HepG2 (cell line): ENCODE results near the gene TTLL1. TPM values are rescaled to one million over a fixed set of nuclear protein-coding genes. Genes with fewer than 3 reads are reported as not detected.

Experiments
- E2F5 ChIP-seq: sonication (generic); formaldehyde crosslinking; conservative IDR thresholded peaks from 2 replicates; pipeline ENCODE4 v1.4.0; 2020; ENCODE audit warnings: missing genetic modification reagents
- FOXK1 ChIP-seq: sonication (generic); formaldehyde crosslinking; IDR thresholded peaks from 2 replicates; pipeline ENCODE4 v1.4.0; 2020; ENCODE audit warnings: low read depth, missing genetic modification reagents, borderline replicate concordance
- GZF1 ChIP-seq: sonication (generic); formaldehyde crosslinking; IDR thresholded peaks from 2 replicates; pipeline ENCODE4 v1.5.1; 2020; ENCODE audit warnings: mild to moderate bottlenecking, missing genetic modification reagents
- IKZF5 ChIP-seq: IDR thresholded peaks from 2 replicates; pipeline ENCODE4 v1.6.1; 2018; ENCODE audit warnings: missing genetic modification reagents, mild to moderate bottlenecking, missing compliant biosample characterization
- RARA ChIP-seq: IDR thresholded peaks from 2 replicates; pipeline ENCODE4 v1.6.1; 2016; ENCODE audit warnings: missing genetic modification reagents, missing compliant biosample characterization
- TBX3 ChIP-seq: fragments of 450-650 bp; IDR thresholded peaks from 2 replicates; pipeline ENCODE4 v1.6.1; 2017; ENCODE audit warnings: antibody characterized with exemption, mild to moderate bottlenecking, inconsistent platforms, borderline replicate concordance
- YEATS4 ChIP-seq: sonication (generic); formaldehyde crosslinking; IDR thresholded peaks from 2 replicates; pipeline ENCODE4 v1.4.0; 2020; ENCODE audit warnings: missing genetic modification reagents, borderline replicate concordance
- ZIK1 ChIP-seq: sonication (generic); formaldehyde crosslinking; IDR thresholded peaks from 2 replicates; pipeline ENCODE4 v1.5.0; 2020; ENCODE audit warnings: mild to moderate bottlenecking, low read depth, missing genetic modification reagents, borderline replicate concordance
- ZNF512B ChIP-seq: sonication (generic); formaldehyde crosslinking; IDR thresholded peaks from 2 replicates; pipeline ENCODE4 v1.5.1; 2020; ENCODE audit warnings: missing genetic modification reagents, mild to moderate bottlenecking, borderline replicate concordance
- ZNF605 ChIP-seq: sonication (generic); formaldehyde crosslinking; IDR thresholded peaks from 2 replicates; pipeline ENCODE4 v1.8.0; 2022; ENCODE audit warnings: mild to moderate bottlenecking, missing genetic modification reagents
- ZNF616 ChIP-seq: sonication (generic); formaldehyde crosslinking; IDR thresholded peaks from 2 replicates; pipeline ENCODE4 v1.5.0; 2020; ENCODE audit warnings: low read depth, mild to moderate bottlenecking, missing genetic modification reagents
- ZNF703 ChIP-seq: sonication (generic); formaldehyde crosslinking; IDR thresholded peaks from 2 replicates; pipeline ENCODE4 v1.5.1; 2020; ENCODE audit warnings: missing genetic modification reagents, mild to moderate bottlenecking, moderate library complexity, borderline replicate concordance
- ZSCAN20 ChIP-seq: sonication (generic); formaldehyde crosslinking; IDR thresholded peaks from 2 replicates; pipeline ENCODE4 v1.4.0; 2020; ENCODE audit warnings: missing genetic modification reagents, mild to moderate bottlenecking, borderline replicate concordance
- polyA plus RNA-seq, 8 experiments: library from polyadenylated mRNA; depleted of rRNA in 3 of 8; stranded (reverse) in 7 of 8; unstranded in 1 of 8; fragments of >200 nt; fragmentation: Illumina TruSeq in 4 of 8; extraction: Trizol in 4 of 8; gene quantifications; 2 replicates each; pipeline versions ENCODE4 v1.2.1 to v1.2.3, GENCODE V29; 2011 to 2016; ENCODE audit warnings: low read depth in 4 of 8, missing spikeins in 1 of 8, mixed read lengths in 1 of 8; ENCODE audit not compliant: insufficient read depth in 1 of 8
- total RNA-seq, 5 experiments: library from RNA; depleted of rRNA; stranded (reverse); fragments of >200 nt; fragmentation: Illumina TruSeq; extraction: Trizol; gene quantifications; 2 replicates each; pipeline ENCODE4 v1.2.3, GENCODE V29; 2016; ENCODE audit warnings: low read depth in 1 of 5
- TF ChIP-seq, protein P1 (sequence below), 2 experiments: sonication (generic) in 1 of 2; formaldehyde crosslinking in 1 of 2; IDR thresholded peaks; 2 replicates each; pipeline versions ENCODE4 v1.6.1 to v1.9.0; 2014 to 2022; ENCODE audit warnings: antibody characterized with exemption in 1 of 2, borderline replicate concordance in 1 of 2, inconsistent platforms in 1 of 2, low read depth in 1 of 2, missing genetic modification reagents in 1 of 2
- TF ChIP-seq, protein P2 (sequence below): sonication (generic); formaldehyde crosslinking; IDR thresholded peaks from 2 replicates; pipeline ENCODE4 v1.5.0; 2020; ENCODE audit warnings: missing genetic modification reagents

TTLL1 gene
- total and polyA plus RNA-seq, 2 of the 13 experiments (the other 11 are each of a cell fraction or from before 2014, with no cell fraction given) = 1.6 to 5.3 TPM

DNA sequence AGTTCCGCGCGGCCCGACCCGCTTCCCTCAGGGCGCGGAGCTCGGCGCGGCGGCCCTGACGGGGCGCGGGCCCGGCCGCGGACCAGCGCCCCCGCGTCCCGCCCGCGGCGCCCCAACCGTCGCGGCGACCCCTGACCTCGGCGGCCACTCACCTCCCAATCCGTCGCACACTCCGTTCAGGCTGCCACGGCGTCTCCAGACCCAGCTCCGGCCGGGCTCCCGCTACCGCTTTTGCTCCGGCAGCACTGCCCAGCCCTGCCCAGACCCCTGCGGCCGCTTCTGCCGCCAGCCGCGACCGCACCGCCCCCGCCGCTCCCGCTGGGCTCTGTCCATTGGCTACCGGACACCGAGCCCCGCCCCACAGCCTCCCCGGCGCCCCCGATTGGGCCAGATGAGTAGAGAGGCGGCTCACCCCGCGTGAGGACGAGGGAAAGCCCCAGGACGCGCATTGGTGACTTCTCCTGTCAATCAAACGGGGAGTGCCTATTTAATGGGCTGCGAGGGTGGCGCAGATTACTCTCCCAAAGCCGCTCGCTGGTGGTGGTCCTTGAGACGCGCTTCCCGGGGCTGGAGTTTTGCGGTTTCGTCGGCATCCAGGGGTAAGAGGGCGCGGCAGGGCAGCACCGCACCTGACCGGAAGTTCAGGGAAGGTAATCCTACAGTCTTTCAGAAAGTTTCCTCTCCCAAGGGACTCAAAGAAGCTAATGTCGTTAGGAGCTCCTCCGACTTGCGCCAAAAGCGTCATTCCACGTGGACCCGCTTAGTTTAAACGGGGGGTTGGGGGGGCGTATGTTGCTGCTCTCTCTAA lies 74.1 kb downstream of the TTLL1 start, which contains the start of gene PACSIN2 (continued):
- TF ChIP-seq ZNF512B (CRISPR knock-in tag) = 0 out of 2 replicates have a peak, but pooled peaks have one; percentile 54
- TF ChIP-seq ZNF605 (CRISPR knock-in tag) = peak; percentile 35; the same call in 1 of the 2 replicates
- TF ChIP-seq, protein P1, sequence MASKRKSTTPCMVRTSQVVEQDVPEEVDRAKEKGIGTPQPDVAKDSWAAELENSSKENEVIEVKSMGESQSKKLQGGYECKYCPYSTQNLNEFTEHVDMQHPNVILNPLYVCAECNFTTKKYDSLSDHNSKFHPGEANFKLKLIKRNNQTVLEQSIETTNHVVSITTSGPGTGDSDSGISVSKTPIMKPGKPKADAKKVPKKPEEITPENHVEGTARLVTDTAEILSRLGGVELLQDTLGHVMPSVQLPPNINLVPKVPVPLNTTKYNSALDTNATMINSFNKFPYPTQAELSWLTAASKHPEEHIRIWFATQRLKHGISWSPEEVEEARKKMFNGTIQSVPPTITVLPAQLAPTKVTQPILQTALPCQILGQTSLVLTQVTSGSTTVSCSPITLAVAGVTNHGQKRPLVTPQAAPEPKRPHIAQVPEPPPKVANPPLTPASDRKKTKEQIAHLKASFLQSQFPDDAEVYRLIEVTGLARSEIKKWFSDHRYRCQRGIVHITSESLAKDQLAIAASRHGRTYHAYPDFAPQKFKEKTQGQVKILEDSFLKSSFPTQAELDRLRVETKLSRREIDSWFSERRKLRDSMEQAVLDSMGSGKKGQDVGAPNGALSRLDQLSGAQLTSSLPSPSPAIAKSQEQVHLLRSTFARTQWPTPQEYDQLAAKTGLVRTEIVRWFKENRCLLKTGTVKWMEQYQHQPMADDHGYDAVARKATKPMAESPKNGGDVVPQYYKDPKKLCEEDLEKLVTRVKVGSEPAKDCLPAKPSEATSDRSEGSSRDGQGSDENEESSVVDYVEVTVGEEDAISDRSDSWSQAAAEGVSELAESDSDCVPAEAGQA (IDR thresholded peaks at IDR 0.05; ENCODE audit: low read depth) = no peak
- TF ChIP-seq, protein P1 (CRISPR knock-in tag; IDR thresholded peaks at IDR 0.05; ENCODE audit: borderline replicate concordance) = no peak
- TF ChIP-seq FOXK1 (CRISPR knock-in tag) = 0 out of 2 replicates have a peak, but pooled peaks have one; percentile 21
- TF ChIP-seq ZIK1 (CRISPR knock-in tag) = peak; percentile 92
- TF ChIP-seq ZNF703 (CRISPR knock-in tag) = no peak
- peak; percentile 53; the same call in 1 of the 2 replicates for TF ChIP-seq YEATS4 (CRISPR knock-in tag)
- TF ChIP-seq ZSCAN20 = 0 out of 2 replicates have a peak, but pooled peaks have one; percentile 45
- peak; percentile 31; the same call in 1 of the 2 replicates for TF ChIP-seq RARA (CRISPR knock-in tag)
- TF ChIP-seq TBX3 = no peak
- TF ChIP-seq, protein P2, sequence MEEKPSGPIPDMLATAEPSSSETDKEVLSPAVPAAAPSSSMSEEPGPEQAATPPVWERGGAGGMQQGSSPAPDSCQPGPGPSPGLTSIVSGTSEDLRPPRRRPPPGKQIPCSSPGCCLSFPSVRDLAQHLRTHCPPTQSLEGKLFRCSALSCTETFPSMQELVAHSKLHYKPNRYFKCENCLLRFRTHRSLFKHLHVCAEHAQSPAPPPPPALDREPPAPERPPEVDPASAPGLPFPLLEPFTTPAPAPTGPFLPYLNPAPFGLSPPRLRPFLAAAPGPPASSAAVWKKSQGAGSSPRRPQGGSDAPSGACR (CRISPR knock-in tag) = peak; percentile 71; the same call in 1 of the 2 replicates
- TF ChIP-seq E2F5 (CRISPR knock-in tag) = no peak; the same call in 1 of the 2 replicates
- TF ChIP-seq GZF1 (CRISPR knock-in tag) = peak; percentile 69; the same call in 1 of the 2 replicates
- peak; percentile 86 for TF ChIP-seq IKZF5 (CRISPR knock-in tag)
- TF ChIP-seq ZNF616 (CRISPR knock-in tag) = 0 out of 2 replicates have a peak, but pooled peaks have one; percentile 53
